Muscle of arm (tissue), 12 donors: ENCODE results near the gene GPR162. TPM values are rescaled to one million over a fixed set of nuclear protein-coding genes. Genes with fewer than 3 reads are reported as not detected.
A peak's percentile ranks its signal among the peaks of the same experiment; 100 is the strongest.
"Not testable (repeated sequence)": the region's sequence is repeated elsewhere in the genome, so short reads cannot be mapped to it uniquely, and the experiment has no call there.

Experiments used
- DNase-seq: peaks from one replicate; pipeline ENCODE4 v3.0.0-alpha.2; 2013
- polyA plus RNA-seq, 12 donors: library from polyadenylated mRNA; unstranded; fragments of 120-200 nt; gene quantifications; one replicate each; pipeline ENCODE4 v1.2.1, GENCODE V29; 2013; ENCODE audit not compliant: insufficient read length in 12 of 12

The GPR162 gene
- polyA plus RNA-seq, 12 donors: 11.1 to 18.6 (median 16.0) TPM; not detected in 1

- DNase-seq: no peak
Observed at GRCh38 chr12:6853626-6854025, 32.0 kb downstream of the GPR162 start.

GRCh38 chr12:6854036-6854435 lies 32.4 kb downstream of the GPR162 start:
- no peak for DNase-seq

- DNase-seq: no peak
Observed at GRCh38 chr12:6855322-6855721, 33.7 kb downstream of the GPR162 start.

DNA sequence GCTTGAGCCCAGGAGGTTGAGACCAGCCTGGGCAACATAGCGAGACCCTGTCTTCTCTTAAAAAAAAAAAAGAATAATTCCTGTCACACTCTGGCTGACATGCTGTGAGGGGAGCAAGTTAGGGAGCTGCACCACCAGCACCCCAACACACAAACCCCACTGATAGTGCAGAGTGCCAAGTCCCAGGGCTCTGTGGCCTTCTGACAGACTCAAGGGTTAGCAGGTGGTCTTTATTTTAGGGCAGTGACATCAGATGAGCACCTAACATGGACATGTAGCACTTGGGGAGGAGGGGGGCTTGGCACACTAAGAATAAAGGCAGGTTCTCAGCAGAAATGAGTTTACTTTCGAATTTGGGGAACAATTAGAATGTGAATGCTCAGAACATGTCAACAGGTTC lies 37.2 kb downstream of the GPR162 start:
- no peak for DNase-seq

DNA sequence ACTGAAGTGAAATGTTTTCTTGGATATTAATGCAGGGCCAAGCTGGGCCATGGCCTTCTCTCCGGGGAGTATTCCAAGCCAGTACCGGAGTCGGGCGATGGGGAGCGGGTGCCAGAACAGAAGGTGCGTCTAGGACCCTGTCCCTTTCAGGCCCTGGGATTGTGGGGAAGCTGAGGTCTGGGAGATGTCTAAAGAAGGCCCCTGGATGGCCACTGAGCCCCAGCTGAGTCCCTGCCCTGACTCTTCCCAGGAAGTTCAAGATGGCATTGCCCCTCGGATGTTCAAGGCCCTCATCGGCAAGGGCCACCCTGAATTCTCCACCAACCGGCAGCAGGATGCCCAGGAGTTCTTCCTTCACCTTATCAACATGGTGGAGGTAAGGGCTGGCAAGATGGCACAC lies 38.5 kb downstream of the GPR162 start:
- DNase-seq: no peak

DNA sequence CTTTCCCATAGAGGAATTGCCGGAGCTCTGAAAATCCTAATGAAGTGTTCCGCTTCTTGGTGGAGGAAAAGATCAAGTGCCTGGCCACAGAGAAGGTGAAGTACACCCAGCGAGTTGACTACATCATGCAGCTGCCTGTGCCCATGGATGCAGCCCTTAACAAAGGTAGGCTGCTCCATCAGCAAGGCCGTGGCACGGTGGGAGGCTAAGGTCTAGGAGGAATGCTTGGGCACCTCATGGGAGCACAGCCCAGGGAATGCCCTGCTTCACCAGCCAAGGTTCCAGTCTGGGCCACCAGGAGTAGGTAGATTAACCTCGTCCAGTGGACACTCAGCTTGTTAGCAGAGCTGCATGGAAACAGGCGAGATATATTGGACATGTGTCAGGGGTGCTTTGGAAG lies 39.3 kb downstream of the GPR162 start:
- no peak for DNase-seq

GRCh38 chr12:6861391-6861790 lies 39.8 kb downstream of the GPR162 start:
- DNase-seq: no peak

DNA sequence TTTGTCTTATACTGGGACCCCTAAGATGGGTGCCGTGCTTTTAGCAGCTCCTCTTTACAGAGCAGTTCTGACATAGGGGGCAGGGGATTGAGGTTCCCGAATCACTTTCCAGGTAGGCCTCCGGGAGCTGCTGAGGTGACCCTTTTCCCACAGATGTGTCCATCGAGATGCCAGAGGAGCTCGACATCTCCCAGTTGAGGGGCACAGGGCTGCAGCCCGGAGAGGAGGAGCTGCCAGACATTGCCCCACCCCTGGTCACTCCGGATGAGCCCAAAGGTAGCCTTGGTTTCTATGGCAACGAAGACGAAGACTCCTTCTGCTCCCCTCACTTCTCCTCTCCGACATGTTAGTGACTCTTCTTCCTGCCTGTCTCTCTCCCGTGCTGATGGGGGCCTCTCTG lies 41.4 kb downstream of the GPR162 start:
- DNase-seq: no peak

DNA sequence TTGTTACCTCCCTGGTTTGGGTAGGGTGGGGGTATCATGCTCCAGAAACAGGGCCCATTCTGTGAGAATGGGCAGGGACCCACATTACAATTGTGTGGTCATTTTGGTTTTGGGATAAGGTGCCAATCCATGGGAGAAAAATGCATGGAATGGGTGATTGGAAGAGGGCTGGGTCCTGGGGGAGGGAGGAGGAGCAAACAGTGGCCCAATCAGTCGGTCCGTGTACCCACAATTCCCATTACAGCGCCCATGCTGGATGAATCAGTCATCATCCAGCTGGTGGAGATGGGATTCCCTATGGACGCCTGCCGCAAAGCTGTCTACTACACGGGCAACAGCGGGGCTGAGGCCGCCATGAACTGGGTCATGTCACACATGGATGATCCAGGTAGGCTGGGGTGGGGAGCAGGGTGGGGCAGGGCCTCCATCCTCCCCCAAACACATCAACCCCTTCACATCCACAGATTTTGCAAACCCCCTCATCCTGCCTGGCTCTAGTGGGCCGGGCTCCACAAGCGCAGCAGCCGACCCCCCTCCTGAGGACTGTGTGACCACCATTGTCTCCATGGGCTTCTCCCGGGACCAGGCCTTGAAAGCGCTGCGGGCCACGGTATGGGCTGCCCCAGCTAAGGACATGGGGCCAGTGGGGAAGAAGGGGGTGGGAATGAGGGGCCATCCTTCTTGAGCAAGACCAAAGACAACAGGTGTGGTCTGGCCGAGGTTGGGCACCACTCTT lies 42.1 kb downstream of the GPR162 start:
- no peak for DNase-seq

DNA sequence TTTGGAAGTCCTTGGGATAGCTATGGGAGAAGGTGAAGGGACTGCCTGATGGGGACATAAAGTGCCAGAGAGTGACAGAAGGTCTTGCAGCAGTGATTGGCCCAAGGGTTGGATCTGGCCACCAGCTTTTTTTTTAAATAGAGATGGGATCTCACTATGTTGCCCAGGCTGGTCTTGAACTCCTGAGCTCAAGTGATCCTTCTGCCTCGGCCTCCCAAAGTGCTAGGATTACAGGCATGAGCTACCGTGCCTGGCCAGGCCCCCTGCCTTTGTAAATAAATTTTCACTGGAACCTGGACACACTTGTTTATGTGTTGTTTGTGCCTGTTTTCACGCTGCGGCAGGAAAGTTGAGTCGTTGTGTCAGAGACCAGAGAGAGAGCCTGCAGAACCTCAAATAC lies 43.7 kb downstream of the GPR162 start:
- not testable (repeated sequence) for DNase-seq

GRCh38 chr12:6866163-6866919 lies 44.7 kb downstream of the GPR162 start:
- DNase-seq: no peak

DNA sequence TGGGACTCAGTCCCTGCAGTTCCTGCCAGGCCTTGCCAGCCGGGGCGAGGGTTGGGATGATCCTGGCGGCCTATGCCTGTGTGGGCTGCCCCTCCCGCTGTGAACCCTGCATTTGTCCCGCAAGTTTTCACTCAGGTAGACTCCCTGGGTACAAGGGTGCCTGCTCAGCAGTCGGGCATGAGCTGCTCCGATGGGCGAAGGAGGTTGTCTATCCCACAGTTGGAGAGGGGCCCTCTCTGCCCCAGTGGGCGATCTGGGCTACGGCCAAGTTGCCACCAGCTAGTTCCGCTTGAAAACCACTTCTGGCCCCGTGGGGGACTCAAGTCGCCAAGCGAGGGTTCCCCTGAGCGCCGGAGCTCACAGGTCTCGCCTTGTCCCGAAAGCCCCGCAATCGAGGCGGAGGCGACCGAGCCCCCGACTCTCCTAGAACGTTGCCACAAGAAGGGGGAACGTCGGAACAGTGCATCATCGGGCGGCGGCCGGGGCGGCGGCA lies 45.3 kb downstream of the GPR162 start:
- no peak for DNase-seq

DNA sequence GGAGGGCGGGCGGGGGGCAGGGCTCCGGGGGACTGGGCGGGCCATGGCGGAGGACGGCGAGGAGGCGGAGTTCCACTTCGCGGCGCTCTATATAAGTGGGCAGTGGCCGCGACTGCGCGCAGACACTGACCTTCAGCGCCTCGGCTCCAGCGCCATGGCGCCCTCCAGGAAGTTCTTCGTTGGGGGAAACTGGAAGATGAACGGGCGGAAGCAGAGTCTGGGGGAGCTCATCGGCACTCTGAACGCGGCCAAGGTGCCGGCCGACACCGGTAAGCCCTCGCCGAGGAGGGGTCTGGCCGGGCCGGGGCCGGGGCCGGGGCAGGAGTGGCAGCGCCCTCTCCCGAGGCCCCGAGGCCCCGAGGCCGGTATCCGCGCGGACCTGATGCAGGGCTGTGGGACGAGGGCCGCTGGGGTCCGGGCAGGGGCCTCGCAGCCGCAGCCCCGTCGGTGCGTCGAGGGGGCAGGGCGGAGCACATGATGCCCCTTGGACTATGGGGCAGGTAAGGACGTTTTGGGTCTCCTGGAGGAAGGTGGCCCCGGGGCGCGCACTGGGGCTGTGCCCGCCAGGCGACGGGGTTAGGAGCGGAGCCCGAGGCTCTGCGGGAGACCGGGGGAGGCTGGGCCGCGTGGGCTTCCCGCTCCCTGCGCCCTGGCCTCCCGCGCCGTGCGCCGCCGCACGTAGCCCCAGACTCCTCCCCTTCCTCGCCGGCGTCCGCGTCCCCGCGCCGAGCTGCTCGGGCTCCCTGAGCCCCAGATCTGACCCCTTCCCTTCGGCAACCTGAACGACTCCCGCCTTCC lies 46.0 kb downstream of the GPR162 start, which contains the start of gene TPI1:
TSS of gene TPI1 (plus strand) at position 119 of the 798 bp plus-strand sequence. CDS start at position 155, 36 bp downstream.
- peak; percentile 86 for DNase-seq

GRCh38 chr12:6868211-6869048 lies 46.8 kb downstream of the GPR162 start:
- no peak for DNase-seq

DNA sequence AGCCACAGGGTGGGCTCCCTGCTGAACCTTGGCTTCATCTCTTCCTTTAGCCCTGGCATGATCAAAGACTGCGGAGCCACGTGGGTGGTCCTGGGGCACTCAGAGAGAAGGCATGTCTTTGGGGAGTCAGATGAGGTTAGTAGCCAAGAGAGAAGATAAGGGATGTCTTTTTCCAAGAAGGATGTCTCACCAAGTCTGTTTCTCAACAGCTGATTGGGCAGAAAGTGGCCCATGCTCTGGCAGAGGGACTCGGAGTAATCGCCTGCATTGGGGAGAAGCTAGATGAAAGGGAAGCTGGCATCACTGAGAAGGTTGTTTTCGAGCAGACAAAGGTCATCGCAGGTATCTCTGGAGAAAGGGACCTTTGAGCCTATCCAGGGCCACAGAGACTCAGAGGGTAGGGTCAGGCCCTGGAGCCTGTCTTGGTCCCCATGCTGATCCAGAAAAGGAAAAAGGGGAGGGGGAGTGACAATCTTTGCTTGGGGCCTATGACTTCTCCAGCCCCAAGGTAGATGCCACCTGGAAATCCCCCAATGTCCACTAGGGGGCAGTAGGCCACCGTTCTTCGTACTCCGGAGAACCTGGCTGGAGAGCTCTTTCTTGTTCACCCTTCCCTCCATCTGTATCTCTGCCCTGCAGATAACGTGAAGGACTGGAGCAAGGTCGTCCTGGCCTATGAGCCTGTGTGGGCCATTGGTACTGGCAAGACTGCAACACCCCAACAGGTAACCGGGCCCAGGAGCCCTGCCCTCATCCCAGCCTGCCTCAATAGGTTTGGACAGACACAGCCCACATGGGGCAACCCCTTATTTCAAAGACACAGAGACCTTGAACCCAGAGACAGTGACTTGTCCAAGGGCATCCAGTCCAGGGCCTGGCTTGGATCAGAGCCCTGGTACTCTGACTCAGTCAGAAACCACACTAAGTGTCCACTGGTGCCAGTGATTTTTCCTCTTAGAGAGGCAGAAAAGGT lies 47.7 kb downstream of the GPR162 start:
- DNase-seq: peak; percentile 84

- not testable (repeated sequence) for DNase-seq
Observed at GRCh38 chr12:6870304-6870703, 48.7 kb downstream of the GPR162 start.

DNA sequence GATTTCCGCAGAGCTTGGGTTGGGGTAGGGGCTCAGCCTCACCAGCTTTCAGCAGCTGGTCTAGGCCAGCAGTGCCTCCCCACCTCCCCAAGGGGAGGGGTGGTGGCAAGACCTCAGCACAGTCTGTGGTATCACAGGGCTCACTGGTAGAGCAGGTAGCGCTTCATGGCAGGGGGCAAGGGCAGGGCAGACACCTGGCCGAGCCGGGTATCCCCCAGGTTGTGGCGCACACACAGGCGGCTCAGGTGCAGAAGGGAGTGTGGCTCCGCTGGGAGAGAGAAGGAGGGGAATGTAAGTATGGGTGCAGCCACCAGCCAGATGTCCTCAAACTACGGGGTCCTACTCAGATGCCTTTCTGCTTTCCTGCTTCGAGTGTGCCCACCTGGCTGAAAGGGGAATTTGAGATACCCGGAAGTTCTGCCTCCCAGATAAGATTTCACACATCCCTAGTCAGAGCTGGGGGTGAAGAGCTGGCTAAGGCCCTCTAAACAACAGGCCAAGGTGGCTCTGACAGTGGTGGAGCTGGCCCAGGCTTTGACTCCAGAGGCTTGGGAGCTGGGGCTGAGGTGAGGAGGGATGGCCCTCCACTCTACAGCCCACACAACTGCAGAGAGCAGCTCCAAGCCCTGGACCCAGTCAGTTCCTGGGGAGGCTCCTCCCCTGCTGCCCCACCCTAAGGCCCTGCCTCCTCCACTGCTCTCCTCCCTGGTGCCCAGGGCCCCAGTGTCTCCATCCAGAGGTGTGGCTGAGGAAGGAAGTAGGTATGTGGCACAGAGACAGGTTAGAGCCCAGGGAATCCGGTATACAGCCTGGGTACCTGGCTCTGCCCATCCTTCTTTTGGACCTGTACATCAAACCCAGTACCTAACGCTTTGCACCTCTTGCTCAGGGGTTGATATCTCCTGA lies 49.7 kb downstream of the GPR162 start:
- no peak for DNase-seq

DNA sequence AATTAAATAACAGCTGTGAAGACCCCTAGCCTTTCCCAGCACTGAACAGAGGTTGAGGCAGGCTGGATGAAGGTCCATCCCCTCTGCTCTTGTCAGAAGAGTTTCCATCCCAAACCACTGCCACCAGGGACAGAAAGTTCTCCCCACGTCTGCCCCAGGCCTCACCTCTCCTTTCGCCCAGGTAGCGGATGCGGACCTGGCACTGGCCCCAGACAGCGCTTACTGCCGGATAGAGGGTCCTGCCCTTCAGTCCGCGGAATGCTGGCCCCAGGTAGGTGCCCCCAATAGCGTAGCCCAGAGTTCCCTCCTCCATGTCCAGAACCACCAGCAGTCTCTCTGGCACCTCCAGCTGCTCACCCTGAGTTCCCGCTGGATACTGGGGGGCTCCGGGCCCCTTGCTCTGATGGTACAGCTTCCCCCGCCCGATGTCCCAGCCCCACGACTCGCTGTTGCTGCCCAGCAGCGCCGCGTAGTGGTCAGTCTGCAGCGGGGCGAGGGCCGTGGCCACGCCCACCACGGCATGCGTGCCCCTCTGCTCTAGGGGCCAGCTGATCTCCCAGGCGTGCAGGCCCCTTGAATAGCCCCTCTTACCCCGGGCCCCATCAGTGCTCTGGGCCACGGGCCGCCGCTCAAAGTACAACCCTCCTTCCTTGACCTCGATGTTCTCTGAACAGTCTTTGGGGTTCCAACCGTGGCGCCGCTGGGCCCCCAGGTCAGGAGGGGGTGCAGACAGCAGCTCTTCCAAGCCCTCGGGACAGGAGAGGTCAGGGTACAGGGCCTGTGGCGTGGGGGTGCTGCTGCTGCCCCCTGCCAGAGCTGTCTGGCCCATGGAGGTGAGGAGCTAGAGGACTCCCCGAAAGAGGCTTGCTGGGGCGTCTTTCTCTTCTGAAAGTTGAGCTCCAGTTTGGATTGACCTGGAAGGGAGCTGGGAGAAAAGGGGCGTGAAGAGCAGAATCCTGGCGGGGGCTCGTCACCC lies 50.7 kb downstream of the GPR162 start:
- peak; percentile 90 for DNase-seq
